IMR-90 (cell line): ENCODE data around the gene PTPRF. TPM values are rescaled to one million over a fixed set of nuclear protein-coding genes. Genes with fewer than 3 reads are reported as not detected.

Experiments
- ATAC-seq: fragments of 200-7000 bp; cut with Tn5 transposase; 2 replicates; pipeline ENCODE4 v1.9.1; 2020; ENCODE audit warnings: low read depth, mild to moderate bottlenecking, moderate library complexity
- BruUV-seq: library from RNA; stranded (reverse); fragments of 400-500 nt; replicated peaks from 2 replicates; lab custom pipeline; 2021; lab: Mats Ljungman, UMichigan
- CTCF ChIA-PET: fragments of 300-600 bp; formaldehyde crosslinking; extraction: SDS; loops from one replicate; lab custom pipeline; 2021; ENCODE audit warnings: antibody characterized with exemption; lab: Yijun Ruan, JAX
- POLR2A ChIA-PET: fragments of 300-600 bp; sonication (Branson Sonifier 250); formaldehyde crosslinking; loops from one replicate; lab custom pipeline; 2022; ENCODE audit warnings: antibody characterized with exemption; ENCODE audit not compliant: unreplicated experiment; lab: Charles Lee
- DNase-seq: peaks from one replicate; pipeline ENCODE4 v3.0.0; 2013
- H2AFZ ChIP-seq: replicated peaks from 2 replicates; pipeline ENCODE3; 2013; ENCODE audit warnings: low read length, mild to moderate bottlenecking; ENCODE audit not compliant: poor library complexity
- H2AK5ac ChIP-seq: 2 replicates; pipeline ENCODE4 v1.6.1; 2013; ENCODE audit warnings: low read depth, low read length, inconsistent platforms
- H2AK9ac ChIP-seq: replicated peaks from 2 replicates; pipeline ENCODE3; 2013; ENCODE audit warnings: mild to moderate bottlenecking, low read depth, low read length, moderate library complexity; ENCODE audit not compliant: poor library complexity
- H2BK120ac ChIP-seq: 2 replicates; pipeline ENCODE4 v1.6.1; 2013; ENCODE audit warnings: low read depth, low read length, inconsistent platforms
- H2BK15ac ChIP-seq: 3 replicates; pipeline ENCODE4 v1.6.1; 2013; ENCODE audit warnings: low read depth, low read length, inconsistent platforms
- H2BK20ac ChIP-seq: 2 replicates; pipeline ENCODE4 v1.6.1; 2013; ENCODE audit warnings: low read depth, mild to moderate bottlenecking, inconsistent platforms, low read length, moderate library complexity
- H2BK5ac ChIP-seq: 2 replicates; pipeline ENCODE4 v1.6.1; 2013; ENCODE audit warnings: mild to moderate bottlenecking, low read depth, low read length, inconsistent platforms; ENCODE audit not compliant: poor library complexity, severe bottlenecking
- H3K14ac ChIP-seq: replicated peaks from 2 replicates; pipeline ENCODE4 v1.6.1; 2013; ENCODE audit warnings: low read depth, low read length, inconsistent platforms
- H3K18ac ChIP-seq: 2 replicates; pipeline ENCODE4 v1.6.1; 2013; ENCODE audit warnings: low read depth, low read length, control low read depth
- H3K23ac ChIP-seq: 2 replicates; pipeline ENCODE4 v1.6.1; 2013; ENCODE audit warnings: low read depth, low read length, inconsistent platforms
- H3K27ac ChIP-seq: 2 replicates; pipeline ENCODE4 v1.5.1; 2013; ENCODE audit warnings: mild to moderate bottlenecking, control low read depth, low read length; ENCODE audit not compliant: insufficient read depth
- H3K27me3 ChIP-seq: 2 replicates; pipeline ENCODE4 v1.6.1; 2013; ENCODE audit warnings: low read length; ENCODE audit not compliant: control insufficient read depth, insufficient read depth
- H3K36me3 ChIP-seq: 2 replicates; pipeline ENCODE4 v1.6.1; 2013; ENCODE audit warnings: low read length, mixed read lengths; ENCODE audit not compliant: control insufficient read depth, insufficient read depth
- H3K4ac ChIP-seq: 2 replicates; pipeline ENCODE4 v1.6.1; 2013; ENCODE audit warnings: low read depth, low read length, inconsistent platforms
- H3K4me1 ChIP-seq: 2 replicates; pipeline ENCODE4 v1.6.1; 2013; ENCODE audit warnings: low read length, mixed read lengths; ENCODE audit not compliant: control insufficient read depth, insufficient read depth
- H3K4me2 ChIP-seq: 2 replicates; pipeline ENCODE4 v1.6.1; 2013; ENCODE audit warnings: low read depth, mild to moderate bottlenecking, control low read depth, low read length, moderate library complexity
- H3K4me3 ChIP-seq: 2 replicates; pipeline ENCODE4 v1.5.1; 2013; ENCODE audit warnings: low read depth, mild to moderate bottlenecking, control low read depth, low read length, moderate library complexity; ENCODE audit not compliant: insufficient read depth
- H3K56ac ChIP-seq: 2 replicates; pipeline ENCODE4 v1.6.1; 2013; ENCODE audit warnings: low read length, inconsistent platforms; ENCODE audit not compliant: insufficient read depth; ENCODE audit errors: extremely low read depth
- H3K79me1 ChIP-seq, 2 experiments: 2 replicates each; pipeline ENCODE4 v1.6.1; 2013; ENCODE audit warnings: low read length in 2 of 2, inconsistent platforms in 1 of 2, low read depth in 1 of 2
- H3K9ac ChIP-seq: 2 replicates; pipeline ENCODE4 v1.6.1; 2013; ENCODE audit warnings: low read depth, low read length, control low read depth
- H3K9me1 ChIP-seq: 2 replicates; pipeline ENCODE4 v1.6.1; 2013; ENCODE audit warnings: low read length, inconsistent platforms; ENCODE audit not compliant: insufficient read depth
- H3K9me3 ChIP-seq: 2 replicates; pipeline ENCODE4 v1.6.1; 2013; ENCODE audit warnings: low read length; ENCODE audit not compliant: control insufficient read depth, insufficient read depth
- H4K20me1 ChIP-seq: 2 replicates; pipeline ENCODE4 v1.6.1; 2013; ENCODE audit warnings: low read length, inconsistent platforms; ENCODE audit not compliant: insufficient read depth
- H4K5ac ChIP-seq: 2 replicates; pipeline ENCODE4 v1.6.1; 2013; ENCODE audit warnings: mild to moderate bottlenecking, low read depth, low read length, control low read depth
- H4K8ac ChIP-seq, 2 experiments: 2 replicates each; pipeline ENCODE4 v1.6.1; 2013; ENCODE audit warnings: low read depth in 2 of 2, low read length in 2 of 2, control low read depth in 1 of 2, inconsistent platforms in 1 of 2
- H4K91ac ChIP-seq: 2 replicates; pipeline ENCODE4 v1.6.1; 2013; ENCODE audit warnings: low read depth, low read length, inconsistent platforms; ENCODE audit not compliant: insufficient read depth
- BHLHE40 ChIP-seq: fragments of 150-350 bp; IDR thresholded peaks from 2 replicates; pipeline ENCODE4 v1.6.1; 2016; ENCODE audit warnings: mild to moderate bottlenecking, low read depth, low read length
- CEBPB ChIP-seq: IDR thresholded peaks from 2 replicates; pipeline ENCODE4 v1.6.1; 2012; ENCODE audit warnings: low read depth, low read length, improper control_type of control experiment
- CHD1 ChIP-seq: IDR thresholded peaks from 2 replicates; pipeline ENCODE4 v1.6.1; 2012; ENCODE audit warnings: low read depth, low read length, improper control_type of control experiment
- FOS ChIP-seq: fragments of 150-350 bp; IDR thresholded peaks from 2 replicates; pipeline ENCODE4 v1.6.1; 2016; ENCODE audit warnings: low read depth, low read length
- MAFK ChIP-seq: IDR thresholded peaks from 2 replicates; pipeline ENCODE4 v1.6.1; 2012; ENCODE audit warnings: low read depth, low read length, improper control_type of control experiment
- MAZ ChIP-seq: IDR thresholded peaks from 2 replicates; pipeline ENCODE4 v1.6.1; 2012; ENCODE audit warnings: low read depth, mild to moderate bottlenecking, low read length, improper control_type of control experiment, moderate library complexity, borderline replicate concordance
- MXI1 ChIP-seq: IDR thresholded peaks from 2 replicates; pipeline ENCODE4 v1.6.1; 2012; ENCODE audit warnings: low read depth, mild to moderate bottlenecking, low read length, moderate library complexity, borderline replicate concordance
- NFE2L2 ChIP-seq: fragments of 150-350 bp; IDR thresholded peaks from 2 replicates; pipeline ENCODE4 v1.6.1; 2016; ENCODE audit warnings: low read depth, mild to moderate bottlenecking, low read length
- POLR2A ChIP-seq: IDR thresholded peaks from 2 replicates; pipeline ENCODE4 v1.6.1; 2012; ENCODE audit warnings: mild to moderate bottlenecking, low read depth, low read length
- RAD21 ChIP-seq: IDR thresholded peaks from 2 replicates; pipeline ENCODE4 v1.6.1; 2012; ENCODE audit warnings: low read length, improper control_type of control experiment
- RCOR1 ChIP-seq: IDR thresholded peaks from 2 replicates; pipeline ENCODE4 v1.6.1; 2012; ENCODE audit warnings: mild to moderate bottlenecking, low read length, improper control_type of control experiment; ENCODE audit not compliant: insufficient replicate concordance
- RFX5 ChIP-seq: IDR thresholded peaks from 2 replicates; pipeline ENCODE4 v1.8.0; 2012; ENCODE audit warnings: low read depth, mild to moderate bottlenecking, low read length, moderate library complexity
- SMC3 ChIP-seq: fragments of 150-350 bp; IDR thresholded peaks from 2 replicates; pipeline ENCODE4 v1.6.1; 2016; ENCODE audit warnings: low read depth, mild to moderate bottlenecking, antibody characterized with exemption, low read length, moderate library complexity
- WGBS, 2 experiments: methylation state at CpG; one replicate each; pipeline versions ENCODE4 v1.1.5 to v1.1.7; 2013; ENCODE audit warnings: missing lambda C conversion rate in 2 of 2; ENCODE audit not compliant: insufficient read length in 1 of 2; ENCODE audit errors: extremely low coverage in 2 of 2; 5-methylcytosine and 5-hydroxymethylcytosine counted together
- dilution Hi-C: fragments of 300-500 bp; cut with HindIII; formaldehyde crosslinking; loops from one replicate; pipeline ENCODE4 v1.14.3; 2018; ENCODE audit warnings: low sequenced_read_pairs; ENCODE audit not compliant: unreplicated experiment
- in situ Hi-C: fragments of 300-500 bp; cut with MboI; formaldehyde crosslinking; loops from 3 replicates; pipeline ENCODE4 v1.14.3; 2019; ENCODE audit warnings: low sequenced_read_pairs, inconsistent platforms, mixed read lengths
- intact Hi-C: fragments of 100-400 bp; cut with micrococcal nuclease; formaldehyde crosslinking; loops from 2 replicates; pipeline ENCODE4 v1.10.0; 2022
- polyA plus RNA-seq, 3 experiments: library from polyadenylated mRNA; depleted of rRNA; stranded (reverse); fragments of >200 nt; gene quantifications; 2 replicates each; pipeline ENCODE4 v1.2.3, GENCODE V29; 2012; ENCODE audit warnings: low replicate concordance in 1 of 3
- total RNA-seq: library from RNA; depleted of rRNA; stranded (reverse); fragments of >200 nt; gene quantifications from 2 replicates; pipeline ENCODE4 v1.2.3, GENCODE V29; 2012
- TF ChIP-seq, protein P1 (sequence below): fragments of 150-350 bp; IDR thresholded peaks from 2 replicates; pipeline ENCODE4 v1.6.1; 2016; ENCODE audit warnings: low read depth, mild to moderate bottlenecking, low read length, moderate library complexity, borderline replicate concordance
- TF ChIP-seq, protein P2 (sequence below): conservative IDR thresholded peaks from 2 replicates; pipeline ENCODE4 v1.5.1; 2012; ENCODE audit warnings: mild to moderate bottlenecking, low read depth, low read length, improper control_type of control experiment
- TF ChIP-seq, protein P3 (sequence below): fragments of 150-350 bp; IDR thresholded peaks from 2 replicates; pipeline ENCODE4 v1.6.1; 2017; ENCODE audit warnings: mild to moderate bottlenecking, antibody characterized with exemption, low read length, low read depth

PTPRF gene
- total and polyA plus RNA-seq, 2 of the 4 experiments (the other 2 are of a cell fraction), result 25.8 to 92.3 TPM

DNA sequence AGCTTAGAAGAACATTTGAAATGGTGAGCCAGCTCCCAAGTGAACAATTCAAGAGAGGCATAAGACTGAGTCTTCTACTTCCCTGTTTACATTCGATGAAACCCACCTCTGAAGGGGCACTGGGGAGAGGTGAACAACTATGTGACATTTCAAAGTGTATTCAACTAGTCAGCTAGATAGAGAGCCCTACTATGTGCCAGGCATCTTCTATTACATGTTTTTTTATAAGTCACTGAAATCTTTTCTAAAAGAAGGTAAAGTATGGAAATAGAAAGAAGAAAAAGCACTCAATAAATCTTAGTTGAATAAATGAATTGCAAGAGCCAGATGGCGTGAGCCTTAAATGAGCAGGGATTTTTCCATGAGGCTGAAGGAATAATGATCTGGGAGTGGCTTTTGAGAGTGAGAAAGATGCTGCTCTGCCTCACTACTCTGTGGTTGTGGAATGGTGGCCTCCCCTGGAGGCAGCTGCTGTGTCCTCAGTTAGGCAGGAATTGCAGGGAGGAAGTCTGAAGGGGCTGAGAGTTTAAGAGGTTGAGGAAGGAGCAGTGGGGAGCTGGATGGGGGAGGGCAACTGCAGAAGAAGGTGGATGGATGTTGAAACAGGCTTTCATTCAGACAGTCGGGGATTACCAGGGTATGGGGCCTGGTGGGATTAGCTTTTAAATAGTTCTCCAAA lies 10.4 kb upstream of the PTPRF start:
- no TSS peak for BruUV-seq
- no peak overlapping the region for H3K23ac ChIP-seq
- no peak overlapping the region for H3K18ac ChIP-seq
- no peaks in the 10 kb centered on the region; the same call in 1 of the 2 replicates for H3K9me1 ChIP-seq
- peak overlapping the region; percentile 54 for H2AFZ ChIP-seq
- no peak for DNase-seq
- in situ Hi-C loops (no loop called here), intact Hi-C loops (no loop called here), dilution Hi-C loops (no loop called here)
- no peak overlapping the region for H2BK20ac ChIP-seq
- H3K14ac ChIP-seq, result no peak overlapping the region; the same call in 1 of the 2 replicates
- H2BK15ac ChIP-seq, result no peak overlapping the region
- H3K9me3 ChIP-seq, result no peaks in the 10 kb centered on the region
- H4K20me1 ChIP-seq, result no peaks in the 10 kb centered on the region
- H3K4me1 ChIP-seq, result no peaks in the 10 kb centered on the region; the same call in 1 of the 2 replicates
- POLR2A ChIA-PET, result no interaction called here
- no peak overlapping the region for H3K27ac ChIP-seq
- H3K4me2 ChIP-seq, result no peak overlapping the region
- no peak overlapping the region for H4K5ac ChIP-seq
- no peak for ATAC-seq
- TF ChIP-seq POLR2A (no peak), SMC3 (no peak), RCOR1 (no peak), CHD1 (no peak), MAZ (no peak), MXI1 (no peak), RFX5 (no peak), MAFK (no peak), NFE2L2 (no peak), BHLHE40 (no peak), FOS (no peak), CEBPB (no peak), RAD21 (no peak)
- TF ChIP-seq, protein P1, sequence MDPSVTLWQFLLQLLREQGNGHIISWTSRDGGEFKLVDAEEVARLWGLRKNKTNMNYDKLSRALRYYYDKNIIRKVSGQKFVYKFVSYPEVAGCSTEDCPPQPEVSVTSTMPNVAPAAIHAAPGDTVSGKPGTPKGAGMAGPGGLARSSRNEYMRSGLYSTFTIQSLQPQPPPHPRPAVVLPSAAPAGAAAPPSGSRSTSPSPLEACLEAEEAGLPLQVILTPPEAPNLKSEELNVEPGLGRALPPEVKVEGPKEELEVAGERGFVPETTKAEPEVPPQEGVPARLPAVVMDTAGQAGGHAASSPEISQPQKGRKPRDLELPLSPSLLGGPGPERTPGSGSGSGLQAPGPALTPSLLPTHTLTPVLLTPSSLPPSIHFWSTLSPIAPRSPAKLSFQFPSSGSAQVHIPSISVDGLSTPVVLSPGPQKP, result no peak
- TF ChIP-seq, protein P2, sequence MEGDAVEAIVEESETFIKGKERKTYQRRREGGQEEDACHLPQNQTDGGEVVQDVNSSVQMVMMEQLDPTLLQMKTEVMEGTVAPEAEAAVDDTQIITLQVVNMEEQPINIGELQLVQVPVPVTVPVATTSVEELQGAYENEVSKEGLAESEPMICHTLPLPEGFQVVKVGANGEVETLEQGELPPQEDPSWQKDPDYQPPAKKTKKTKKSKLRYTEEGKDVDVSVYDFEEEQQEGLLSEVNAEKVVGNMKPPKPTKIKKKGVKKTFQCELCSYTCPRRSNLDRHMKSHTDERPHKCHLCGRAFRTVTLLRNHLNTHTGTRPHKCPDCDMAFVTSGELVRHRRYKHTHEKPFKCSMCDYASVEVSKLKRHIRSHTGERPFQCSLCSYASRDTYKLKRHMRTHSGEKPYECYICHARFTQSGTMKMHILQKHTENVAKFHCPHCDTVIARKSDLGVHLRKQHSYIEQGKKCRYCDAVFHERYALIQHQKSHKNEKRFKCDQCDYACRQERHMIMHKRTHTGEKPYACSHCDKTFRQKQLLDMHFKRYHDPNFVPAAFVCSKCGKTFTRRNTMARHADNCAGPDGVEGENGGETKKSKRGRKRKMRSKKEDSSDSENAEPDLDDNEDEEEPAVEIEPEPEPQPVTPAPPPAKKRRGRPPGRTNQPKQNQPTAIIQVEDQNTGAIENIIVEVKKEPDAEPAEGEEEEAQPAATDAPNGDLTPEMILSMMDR, result no peak
- TF ChIP-seq, protein P3, sequence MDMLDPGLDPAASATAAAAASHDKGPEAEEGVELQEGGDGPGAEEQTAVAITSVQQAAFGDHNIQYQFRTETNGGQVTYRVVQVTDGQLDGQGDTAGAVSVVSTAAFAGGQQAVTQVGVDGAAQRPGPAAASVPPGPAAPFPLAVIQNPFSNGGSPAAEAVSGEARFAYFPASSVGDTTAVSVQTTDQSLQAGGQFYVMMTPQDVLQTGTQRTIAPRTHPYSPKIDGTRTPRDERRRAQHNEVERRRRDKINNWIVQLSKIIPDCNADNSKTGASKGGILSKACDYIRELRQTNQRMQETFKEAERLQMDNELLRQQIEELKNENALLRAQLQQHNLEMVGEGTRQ, result no peak
- no peak overlapping the region for H3K56ac ChIP-seq
- H2AK5ac ChIP-seq, result no peak overlapping the region
- H3K27me3 ChIP-seq, result no peaks in the 10 kb centered on the region
- H3K36me3 ChIP-seq, result no peaks in the 10 kb centered on the region
- CTCF ChIA-PET, result no interaction called here
- H4K91ac ChIP-seq, result no peak overlapping the region
- H2BK5ac ChIP-seq, result no peak overlapping the region
- H3K9ac ChIP-seq, result no peak overlapping the region
- no peak overlapping the region for H2BK120ac ChIP-seq
- H3K79me1 ChIP-seq, result no peaks in the 10 kb centered on the region
- H3K4me3 ChIP-seq, result no peak overlapping the region
- no peak overlapping the region for H4K8ac ChIP-seq
- no CpG with 5 or more reads among the region's 3 CpGs for WGBS, 2 experiments
- no peak overlapping the region for H3K4ac ChIP-seq
- no peak overlapping the region for H2AK9ac ChIP-seq
